Activated naive CD4-positive, alpha-beta T cell treated with anti-CD3 and anti-CD28 coated beads, Interleukin-2, amount 10 ng/mL, durations not matched to agents 7 days and 5 days (primary cell): ENCODE measurements around the gene ABHD2.

ENCODE experiments used
- CTCF ChIA-PET: fragments of 350-600 bp; sonication (Branson Sonifier 250); formaldehyde crosslinking; loops from one replicate; lab custom pipeline; 2021; ENCODE audit warnings: antibody characterized with exemption; lab: Charles Lee
- DNase-seq: peaks from one replicate; pipeline ENCODE4 v3.0.0-alpha.2; 2020
- H3K27ac Mint-ChIP-seq: one replicate; pipeline ENCODE4 v1.8.0; 2021; ENCODE audit warnings: mild to moderate bottlenecking, moderate library complexity, mixed read lengths
- H3K27me3 Mint-ChIP-seq: one replicate; pipeline ENCODE4 v1.8.0; 2021; ENCODE audit warnings: mild to moderate bottlenecking, mixed read lengths
- H3K36me3 Mint-ChIP-seq: one replicate; pipeline ENCODE4 v1.8.0; 2021; ENCODE audit warnings: mixed read lengths
- H3K4me1 Mint-ChIP-seq: one replicate; pipeline ENCODE4 v1.8.0; 2021; ENCODE audit warnings: mixed read lengths
- H3K4me3 Mint-ChIP-seq: one replicate; pipeline ENCODE4 v1.8.0; 2021; ENCODE audit warnings: mild to moderate bottlenecking, moderate library complexity, mixed read lengths
- H3K9me3 Mint-ChIP-seq: one replicate; pipeline ENCODE4 v1.8.0; 2021; ENCODE audit warnings: mixed read lengths

The ABHD2 gene

GRCh38 chr15:89150287-89150686 is 62.0 kb downstream of the ABHD2 start:
- H3K27ac Mint-ChIP-seq: no peak overlapping the region
- H3K4me3 Mint-ChIP-seq: no peak overlapping the region
- peaks cover 21% of the 10 kb centered on the region for H3K36me3 Mint-ChIP-seq
- H3K27me3 Mint-ChIP-seq: no peaks in the 10 kb centered on the region
- DNase-seq: no peak
- CTCF ChIA-PET: interaction anchor here (1.2 to 1.9 kb wide), 3 partner anchors 20 to 93 kb away, joined by 3 to 9 read pairs (median 5); no protein-coding TSS in a partner anchor
- H3K9me3 Mint-ChIP-seq: no peaks in the 10 kb centered on the region
- peaks cover 8% of the 10 kb centered on the region for H3K4me1 Mint-ChIP-seq

DNA sequence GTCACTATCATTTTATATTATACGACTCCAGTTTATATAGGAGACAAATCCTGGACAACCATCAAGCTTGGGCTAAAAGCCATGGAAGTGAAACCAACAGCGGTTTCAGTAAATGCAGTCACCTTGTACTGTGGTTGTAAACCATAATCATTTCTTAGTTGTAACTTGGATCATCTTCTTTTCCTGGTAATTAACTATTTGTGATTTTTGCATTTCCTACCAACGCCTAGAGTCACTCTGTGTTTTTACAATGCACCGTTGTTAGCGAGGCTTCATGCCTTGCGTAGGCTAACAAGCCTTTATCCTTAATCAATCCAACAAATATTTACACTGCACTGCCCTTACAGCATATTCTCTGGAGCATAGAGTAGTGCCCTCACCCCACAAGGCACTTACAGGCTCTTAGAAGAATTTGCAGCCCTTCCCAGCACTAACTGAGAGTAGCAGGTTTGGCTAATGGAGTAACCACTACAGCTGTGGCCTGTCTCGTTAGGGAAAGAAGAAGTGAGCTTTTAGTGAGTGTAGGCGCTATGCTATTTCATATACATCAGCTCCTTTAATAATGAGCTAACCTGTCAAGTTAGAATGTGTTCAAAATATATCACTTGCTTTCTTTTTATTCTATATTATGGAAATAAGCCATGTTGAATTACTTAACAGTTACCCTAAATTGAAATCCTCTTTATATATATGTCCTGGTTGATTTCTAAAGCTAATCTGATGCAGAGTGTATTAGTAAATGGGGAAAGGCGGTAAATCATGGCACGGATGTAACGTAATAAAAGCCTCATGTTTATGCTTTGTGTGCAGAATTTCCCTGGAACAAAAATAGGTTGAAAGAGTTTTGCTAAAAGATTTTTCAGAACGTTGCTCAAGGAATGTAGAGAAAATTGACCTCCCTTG is 62.8 kb downstream of the ABHD2 start:
- no peak for DNase-seq
- Mint-ChIP-seq H3K27me3 (no peaks in the 10 kb centered on the region), H3K4me3 (no peak overlapping the region), H3K27ac (no peak overlapping the region), H3K36me3 (peaks cover 26% of the 10 kb centered on the region), H3K9me3 (no peaks in the 10 kb centered on the region), H3K4me1 (peaks cover 8% of the 10 kb centered on the region)
- CTCF ChIA-PET: interaction anchor here (1.0 to 1.9 kb wide), 4 partner anchors 20 to 93 kb away, joined by 3 to 9 read pairs (median 4); no protein-coding TSS in a partner anchor

DNA sequence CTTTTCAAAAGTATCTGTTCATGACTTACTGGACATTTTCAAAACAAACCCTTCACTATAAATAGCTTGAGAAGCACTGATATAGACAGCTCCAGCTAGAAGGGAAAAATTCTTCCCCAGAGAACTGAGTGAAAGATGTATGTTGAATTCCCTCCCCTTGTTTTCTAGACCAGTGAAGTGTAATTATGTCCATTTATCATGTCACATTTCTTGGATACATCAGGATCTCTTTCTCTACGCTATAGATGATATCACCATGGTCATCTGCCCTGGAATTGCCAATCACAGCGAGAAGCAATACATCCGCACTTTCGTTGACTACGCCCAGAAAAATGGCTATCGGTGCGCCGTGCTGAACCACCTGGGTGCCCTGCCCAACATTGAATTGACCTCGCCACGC is 66.9 kb downstream of the ABHD2 start:
- CTCF ChIA-PET: interaction anchor here (0.6 to 1.4 kb wide), 3 partner anchors 9 to 17 kb away, joined by 3 to 4 read pairs (median 3); no protein-coding TSS in a partner anchor
- Mint-ChIP-seq H3K4me3 (no peak overlapping the region), H3K9me3 (no peaks in the 10 kb centered on the region), H3K36me3 (peaks cover 37% of the 10 kb centered on the region), H3K4me1 (peaks cover 8% of the 10 kb centered on the region), H3K27me3 (no peaks in the 10 kb centered on the region), H3K27ac (no peak overlapping the region)
- no peak for DNase-seq

- peaks cover 6% of the 10 kb centered on the region for H3K4me1 Mint-ChIP-seq
- H3K36me3 Mint-ChIP-seq: peaks cover 37% of the 10 kb centered on the region
- H3K27ac Mint-ChIP-seq: no peak overlapping the region
- H3K9me3 Mint-ChIP-seq: no peaks in the 10 kb centered on the region
- H3K4me3 Mint-ChIP-seq: no peak overlapping the region
- CTCF ChIA-PET: interaction anchor here (1.2 to 1.4 kb wide), 2 partner anchors 9 to 12 kb away, joined by 3 read pairs; no protein-coding TSS in a partner anchor
- H3K27me3 Mint-ChIP-seq: no peaks in the 10 kb centered on the region
- DNase-seq: no peak
Observed at GRCh38 chr15:89155656-89156055, 67.4 kb downstream of the ABHD2 start.

DNA sequence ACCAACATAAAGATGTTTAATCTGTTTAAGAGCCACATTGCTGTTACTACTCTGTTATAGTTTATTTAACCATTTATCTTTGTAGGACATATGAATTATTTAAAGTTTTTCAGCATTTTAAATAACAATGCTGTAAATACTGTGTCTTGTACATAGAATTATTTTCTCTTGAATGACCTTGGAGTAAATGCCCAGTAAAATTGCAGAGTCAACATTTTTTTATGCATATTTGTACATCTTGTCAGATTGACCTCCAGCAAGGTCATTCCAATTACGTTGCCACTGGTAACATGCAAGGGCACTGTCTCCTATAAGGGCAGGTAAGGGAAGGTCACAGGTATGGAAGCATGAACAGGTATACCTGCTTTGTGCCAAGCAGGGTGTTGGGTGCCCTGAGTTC is 68.8 kb downstream of the ABHD2 start:
- no peaks in the 10 kb centered on the region for H3K27me3 Mint-ChIP-seq
- H3K27ac Mint-ChIP-seq: no peak overlapping the region
- no peaks in the 10 kb centered on the region for H3K9me3 Mint-ChIP-seq
- no peak for DNase-seq
- H3K4me1 Mint-ChIP-seq: peaks cover 3% of the 10 kb centered on the region
- CTCF ChIA-PET: interaction anchor here (0.7 to 1.6 kb wide), 2 partner anchors 8 to 252 kb away, joined by 3 read pairs; no protein-coding TSS in a partner anchor
- no peak overlapping the region for H3K4me3 Mint-ChIP-seq
- H3K36me3 Mint-ChIP-seq: peaks cover 33% of the 10 kb centered on the region

DNA sequence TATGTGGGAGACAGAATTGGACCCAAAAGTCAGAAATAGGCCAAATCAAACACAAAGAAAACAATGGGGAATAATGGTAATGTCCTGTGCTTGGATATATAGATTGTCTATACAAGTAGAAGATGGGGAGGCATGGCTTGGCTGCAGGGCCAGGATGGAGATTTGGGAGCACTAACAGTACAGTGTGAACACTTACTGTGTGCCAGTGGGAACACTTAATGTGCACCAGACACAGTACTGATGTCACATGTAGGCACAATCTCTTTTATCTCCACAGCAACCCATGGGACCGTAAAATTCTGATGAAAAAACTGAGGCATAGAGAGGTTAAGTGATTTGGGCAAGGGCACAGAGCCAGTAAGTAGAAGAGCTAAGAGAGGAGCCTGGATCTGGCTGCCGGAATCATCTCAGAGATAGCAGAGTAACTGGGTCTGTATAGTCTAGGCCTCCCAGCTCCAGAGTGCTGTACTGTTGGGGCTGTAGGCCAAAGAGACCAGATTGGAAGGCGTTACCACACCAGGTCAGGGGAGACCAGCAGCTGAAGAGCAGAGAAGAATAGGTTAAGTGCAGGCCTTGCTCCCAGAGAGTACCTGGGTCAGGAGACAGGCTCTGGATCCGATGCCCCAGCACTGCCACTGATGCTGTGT is 69.8 kb downstream of the ABHD2 start:
- CTCF ChIA-PET: interaction anchor here (1.6 kb wide), 1 partner anchor 253 kb away, joined by 3 read pairs; no protein-coding TSS in a partner anchor
- no peak for DNase-seq
- H3K27me3 Mint-ChIP-seq: no peaks in the 10 kb centered on the region
- H3K27ac Mint-ChIP-seq: peak overlapping the region; percentile 5
- H3K4me1 Mint-ChIP-seq: peaks cover 1% of the 10 kb centered on the region
- no peak overlapping the region for H3K4me3 Mint-ChIP-seq
- H3K36me3 Mint-ChIP-seq: peaks cover 31% of the 10 kb centered on the region
- no peaks in the 10 kb centered on the region for H3K9me3 Mint-ChIP-seq

DNA sequence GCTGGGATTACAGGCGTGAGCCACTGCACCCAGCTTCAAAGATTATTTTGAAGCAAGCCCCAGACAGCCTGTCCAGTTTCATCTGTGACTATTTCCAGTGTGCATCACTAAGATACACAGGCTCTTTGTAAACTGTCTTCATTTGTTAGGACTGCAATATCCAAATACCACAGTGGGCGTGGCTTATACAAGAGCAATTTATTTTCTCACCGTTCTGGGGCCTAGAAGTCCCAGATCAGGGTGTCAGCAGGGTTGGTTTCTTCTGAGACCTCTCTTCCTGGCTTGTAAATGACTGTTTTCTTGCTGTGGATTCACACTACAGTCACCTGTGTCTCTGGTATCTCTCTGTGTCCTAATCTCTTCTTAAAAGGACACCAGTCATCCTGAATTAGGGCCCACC is 73.4 kb downstream of the ABHD2 start:
- Mint-ChIP-seq H3K4me3 (no peak overlapping the region), H3K36me3 (peaks cover 16% of the 10 kb centered on the region), H3K27me3 (no peaks in the 10 kb centered on the region), H3K9me3 (no peaks in the 10 kb centered on the region), H3K4me1 (no peaks in the 10 kb centered on the region), H3K27ac (no peak overlapping the region)
- CTCF ChIA-PET: interaction anchor here (2.2 kb wide), 1 partner anchor 10 kb away, joined by 11 read pairs; no protein-coding TSS in a partner anchor
- no peak for DNase-seq

- Mint-ChIP-seq H3K4me1 (peaks cover 11% of the 10 kb centered on the region), H3K4me3 (no peak overlapping the region), H3K36me3 (peaks cover 5% of the 10 kb centered on the region), H3K9me3 (no peaks in the 10 kb centered on the region), H3K27ac (no peak overlapping the region), H3K27me3 (no peaks in the 10 kb centered on the region)
- no peak for DNase-seq
- CTCF ChIA-PET: no interaction called here
Observed at GRCh38 chr15:89163271-89164055, 75.2 kb downstream of the ABHD2 start.

DNA sequence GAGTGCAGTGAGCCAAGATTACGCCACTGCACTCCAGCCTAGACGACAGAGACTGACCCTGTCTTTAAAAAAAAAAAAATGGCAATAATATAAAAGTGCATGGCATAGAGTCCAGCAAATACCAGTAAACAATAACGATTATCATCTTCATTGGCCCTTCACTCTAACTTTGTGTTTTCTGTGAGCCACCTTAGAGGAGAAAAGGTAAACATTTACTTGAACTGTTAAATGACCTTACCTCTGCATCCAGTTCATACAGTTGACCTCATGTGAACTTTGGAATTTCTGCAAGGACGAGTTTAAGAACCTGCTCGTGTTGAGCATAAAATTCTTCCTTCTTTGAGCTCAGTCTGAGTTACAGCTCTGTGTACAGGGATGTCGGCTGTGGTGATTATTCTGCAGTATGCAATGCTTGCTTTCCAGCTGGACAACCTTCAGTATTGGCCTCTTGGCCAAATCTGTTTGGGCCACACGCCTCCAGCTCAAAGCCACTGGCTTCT is 76.5 kb downstream of the ABHD2 start:
- Mint-ChIP-seq H3K4me3 (no peak overlapping the region), H3K36me3 (peaks cover 6% of the 10 kb centered on the region), H3K4me1 (peaks cover 11% of the 10 kb centered on the region), H3K9me3 (no peaks in the 10 kb centered on the region), H3K27me3 (no peaks in the 10 kb centered on the region), H3K27ac (no peak overlapping the region)
- DNase-seq: no peak
- CTCF ChIA-PET: interaction anchor here (0.6 kb wide), 2 partner anchors 8 to 109 kb away, joined by 3 read pairs; no protein-coding TSS in a partner anchor

DNA sequence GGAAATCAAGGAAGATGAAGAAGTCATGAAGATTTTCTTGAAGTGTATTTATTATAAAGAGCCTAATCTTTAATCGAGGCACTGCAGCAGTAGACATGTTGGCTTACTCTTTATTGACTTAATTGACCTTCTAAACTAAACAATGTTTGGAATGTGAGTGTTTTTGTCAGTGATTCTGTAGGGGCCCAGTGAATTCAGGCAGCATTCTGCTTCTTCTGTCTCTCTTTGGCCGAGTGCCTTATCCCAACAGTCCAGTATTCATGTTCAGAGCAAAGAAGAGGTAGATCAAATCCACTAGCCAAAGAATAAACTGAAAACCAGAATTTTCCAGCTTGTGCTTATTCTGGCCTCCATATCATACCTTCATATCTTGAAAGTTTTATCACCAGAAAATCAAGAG is 77.4 kb downstream of the ABHD2 start:
- Mint-ChIP-seq H3K27me3 (no peaks in the 10 kb centered on the region), H3K27ac (no peak overlapping the region), H3K4me1 (peaks cover 11% of the 10 kb centered on the region), H3K9me3 (no peaks in the 10 kb centered on the region), H3K36me3 (peaks cover 7% of the 10 kb centered on the region), H3K4me3 (no peak overlapping the region)
- CTCF ChIA-PET: no interaction called here
- no peak for DNase-seq

GRCh38 chr15:89167267-89168176 is 79.3 kb downstream of the ABHD2 start:
- Mint-ChIP-seq H3K36me3 (peaks cover 2% of the 10 kb centered on the region), H3K27me3 (no peaks in the 10 kb centered on the region), H3K4me3 (no peak overlapping the region), H3K27ac (peak overlapping the region; percentile 20), H3K9me3 (no peaks in the 10 kb centered on the region), H3K4me1 (peaks cover 11% of the 10 kb centered on the region)
- DNase-seq: no peak
- CTCF ChIA-PET: interaction anchor here (0.8 to 2.9 kb wide), 12 partner anchors 11 to 272 kb away, joined by 3 to 25 read pairs (median 4); partner anchors contain the start of gene HAPLN3

- H3K27ac Mint-ChIP-seq: no peak overlapping the region
- CTCF ChIA-PET: interaction anchor here (0.8 to 2.9 kb wide), 9 partner anchors 10 to 273 kb away, joined by 3 to 25 read pairs (median 4); partner anchors contain the start of gene HAPLN3
- DNase-seq: no peak
- peaks cover 2% of the 10 kb centered on the region for H3K36me3 Mint-ChIP-seq
- peaks cover 11% of the 10 kb centered on the region for H3K4me1 Mint-ChIP-seq
- H3K27me3 Mint-ChIP-seq: no peaks in the 10 kb centered on the region
- no peak overlapping the region for H3K4me3 Mint-ChIP-seq
- H3K9me3 Mint-ChIP-seq: no peaks in the 10 kb centered on the region
Observed at GRCh38 chr15:89168316-89168833, 80.1 kb downstream of the ABHD2 start.
